NCI-H748 (cell line): ENCODE data around the gene STPG2.

Experiments used
- DNase-seq: peaks from one replicate; lab custom pipeline; 2025; ENCODE audit not compliant: unreplicated experiment; lab: John Stamatoyannopoulos, UW

The STPG2 gene

DNA sequence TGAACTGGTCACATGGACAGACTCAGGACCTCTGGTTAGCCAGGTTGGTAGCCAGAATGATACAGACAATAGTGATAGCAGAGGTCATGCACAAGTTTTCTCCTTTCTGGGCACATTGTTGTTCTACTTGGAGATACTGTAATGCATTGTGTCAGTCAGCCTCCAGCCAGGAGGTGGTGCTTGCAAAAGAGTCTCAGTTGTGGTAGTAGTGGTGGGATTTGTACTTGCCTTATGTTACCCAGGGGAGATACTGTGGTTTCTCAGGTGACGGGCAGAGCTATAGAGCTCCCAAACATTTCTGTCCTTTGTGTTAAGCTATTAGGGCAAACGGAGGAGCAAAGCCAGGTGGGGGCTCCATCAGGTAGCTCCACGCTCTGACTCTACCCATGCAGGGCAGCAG lies 190.5 kb downstream of the STPG2 start:
- DNase-seq = no peak

DNA sequence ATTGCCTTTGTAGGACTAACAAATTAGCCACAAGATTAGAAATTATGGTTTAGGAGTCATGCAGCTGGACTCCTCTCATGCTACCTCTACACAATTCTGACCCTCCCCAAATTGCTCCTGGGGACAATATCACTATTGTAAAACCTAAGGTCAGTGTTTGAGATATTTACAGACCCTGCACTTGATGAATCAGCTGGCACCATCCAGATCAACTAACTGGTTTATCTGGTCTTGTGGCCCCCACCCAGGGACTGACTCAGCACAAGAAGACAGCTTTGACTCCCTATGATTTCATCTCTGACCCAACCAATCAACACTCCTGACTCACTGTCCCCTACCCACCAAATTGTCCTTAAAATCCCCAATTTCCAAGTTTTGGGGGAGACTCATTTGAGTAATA lies 192.4 kb downstream of the STPG2 start:
- no peak for DNase-seq

- DNase-seq = no peak
Measured at GRCh38 chr4:97942951-97943350, 200.3 kb downstream of the STPG2 start.

DNA sequence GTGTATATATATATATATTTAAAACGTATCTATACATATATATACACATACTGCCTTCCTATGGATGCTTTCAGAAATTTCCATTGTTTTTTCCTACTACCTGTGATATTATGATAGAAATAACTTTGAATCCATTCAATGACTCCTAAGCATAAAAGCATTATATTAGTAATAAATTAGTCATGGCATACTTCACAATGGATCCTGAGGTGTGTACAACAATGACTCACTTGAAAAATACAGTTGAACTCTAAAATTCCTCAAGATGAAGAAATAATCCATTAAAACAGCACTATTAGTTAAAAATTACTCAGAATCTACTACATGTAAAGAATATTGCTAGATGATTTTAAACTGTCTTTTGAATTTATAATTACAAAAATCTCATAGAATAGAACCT lies 201.1 kb downstream of the STPG2 start:
- DNase-seq = no peak

- DNase-seq = no peak
Measured at GRCh38 chr4:97938141-97938540, 205.1 kb downstream of the STPG2 start.

GRCh38 chr4:97924341-97924958 lies 218.8 kb downstream of the STPG2 start:
- no peak for DNase-seq

DNA sequence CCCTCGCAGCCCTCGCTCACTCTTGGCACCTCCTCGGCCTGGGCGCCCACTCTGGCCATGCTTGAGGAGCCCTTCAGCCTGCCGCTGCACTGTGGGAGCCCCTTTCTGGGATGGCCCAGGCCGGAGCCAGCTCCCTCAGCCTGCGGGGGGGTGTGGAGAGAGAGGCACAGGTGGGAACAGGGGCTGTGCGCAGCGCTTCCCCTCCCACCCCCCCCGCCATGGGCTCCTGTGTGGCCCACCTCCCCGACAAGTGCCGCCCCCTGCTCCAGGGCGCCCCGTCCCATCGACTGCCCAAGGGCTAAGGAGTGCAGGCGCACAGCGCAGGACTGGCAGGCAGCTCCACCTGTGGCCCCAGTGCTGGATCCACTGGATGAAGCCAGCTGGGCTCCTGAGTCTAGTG lies 220.2 kb downstream of the STPG2 start:
- DNase-seq = no peak

DNA sequence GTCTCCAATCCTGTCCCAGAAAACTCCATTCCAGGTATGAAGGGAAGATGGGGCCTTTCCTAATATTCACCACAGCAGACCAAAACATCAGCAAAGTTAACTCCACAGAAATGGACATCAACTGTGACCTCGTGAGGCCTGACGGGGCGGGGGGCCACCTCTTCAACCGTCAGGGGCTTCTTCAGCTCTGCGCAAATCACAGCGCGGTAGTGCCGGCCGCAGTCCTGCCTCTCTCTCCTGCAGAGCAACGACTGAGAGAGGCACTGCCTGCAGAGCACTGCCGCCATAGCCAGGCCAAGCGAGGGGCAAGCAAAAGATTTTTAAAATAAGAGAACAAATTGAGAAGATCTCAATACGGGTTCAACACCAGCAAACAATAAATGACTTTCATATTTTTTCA lies 226.2 kb downstream of the STPG2 start:
- DNase-seq = no peak

DNA sequence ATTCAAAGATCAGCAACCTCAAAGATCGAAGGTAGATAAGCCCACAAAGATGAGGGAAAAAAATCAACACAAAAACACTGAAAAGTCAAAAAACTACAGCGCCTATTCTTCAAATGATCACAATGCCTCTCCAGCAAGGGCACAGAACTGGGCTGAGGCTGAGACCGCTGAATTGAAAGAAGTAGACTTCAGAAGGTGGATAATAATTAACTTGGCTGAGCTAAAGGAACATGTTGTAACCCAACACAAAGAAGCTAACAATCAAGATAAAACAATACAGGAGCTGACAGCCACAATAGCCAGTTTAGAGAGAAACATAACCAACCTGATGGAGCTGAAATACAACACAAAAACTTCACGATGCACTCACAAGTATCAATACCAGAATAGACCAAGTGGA lies 231.1 kb downstream of the STPG2 start:
- no peak for DNase-seq

- DNase-seq = no peak
Measured at GRCh38 chr4:97911236-97911906, 231.9 kb downstream of the STPG2 start.

- DNase-seq = peak; percentile 23
Measured at GRCh38 chr4:97910005-97910404, 233.3 kb downstream of the STPG2 start.

- peak; percentile 66 for DNase-seq
Measured at GRCh38 chr4:97903436-97904189, 239.7 kb downstream of the STPG2 start.

- DNase-seq = no peak
Measured at GRCh38 chr4:97900229-97900628, 243.0 kb downstream of the STPG2 start.

DNA sequence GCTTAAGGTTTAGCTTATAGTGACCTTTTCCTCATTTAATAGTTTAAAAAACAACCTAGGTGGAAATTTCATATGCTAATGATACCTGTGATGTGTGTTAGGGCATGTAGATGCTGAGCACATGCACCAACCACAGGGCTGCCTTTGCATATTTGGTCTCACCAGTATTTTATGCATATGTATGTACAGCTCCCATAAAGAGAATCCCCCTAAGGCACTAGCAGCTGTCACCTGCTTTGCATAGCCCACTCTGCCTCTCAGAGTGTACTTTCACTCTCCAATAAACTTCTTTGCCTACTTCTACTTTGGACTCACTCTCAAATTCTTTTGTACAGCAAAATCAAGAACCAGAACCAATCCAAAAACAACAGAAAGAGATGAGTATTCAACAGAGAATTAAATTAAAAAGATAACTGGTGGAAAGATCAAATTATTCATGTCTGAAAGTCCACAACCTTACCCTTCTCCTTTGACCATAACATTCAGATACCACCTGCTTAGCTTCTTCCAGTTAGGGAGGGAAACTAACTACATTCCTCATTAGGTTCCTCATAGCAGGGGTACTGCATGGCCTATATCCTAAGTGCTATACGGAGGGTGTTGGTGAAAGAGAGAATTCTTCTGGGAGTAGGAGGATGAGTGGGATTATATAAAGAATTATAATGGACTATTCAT lies 250.5 kb downstream of the STPG2 start:
- DNase-seq = no peak

GRCh38 chr4:97879942-97880341 lies 263.3 kb downstream of the STPG2 start:
- no peak for DNase-seq

- DNase-seq = no peak
Measured at GRCh38 chr4:97868097-97868496, 275.2 kb downstream of the STPG2 start.

GRCh38 chr4:97867557-97868091 lies 275.7 kb downstream of the STPG2 start:
- DNase-seq = peak; percentile 74

- no peak for DNase-seq
Measured at GRCh38 chr4:97866821-97867556, 276.3 kb downstream of the STPG2 start.

- DNase-seq = no peak
Measured at GRCh38 chr4:97851115-97851514, 292.2 kb downstream of the STPG2 start.

GRCh38 chr4:97845758-97846157 lies 297.5 kb downstream of the STPG2 start:
- DNase-seq = no peak

DNA sequence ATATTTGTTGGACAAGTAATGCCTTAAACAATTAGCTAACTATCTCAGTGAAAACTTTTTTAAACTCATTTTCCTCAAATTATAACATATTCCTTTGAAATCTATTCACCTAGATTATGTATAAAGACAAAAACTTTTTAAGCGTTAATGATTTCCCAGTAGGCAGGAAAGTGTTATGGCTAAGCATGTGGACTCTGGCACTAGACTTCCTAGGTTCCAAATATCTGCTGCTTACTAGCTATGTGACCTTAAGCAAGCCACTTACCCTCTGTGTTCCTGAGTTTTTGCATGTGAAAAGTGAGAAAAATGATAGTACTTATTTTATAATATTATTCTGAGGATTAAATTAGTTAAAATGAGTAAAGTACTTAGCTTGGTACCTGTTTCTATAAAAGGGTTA lies 301.8 kb downstream of the STPG2 start:
- DNase-seq = no peak
